HepG2 (cell line): ENCODE results near the gene FBXO33. TPM values are rescaled to one million over a fixed set of nuclear protein-coding genes. Genes with fewer than 3 reads are reported as not detected.

ENCODE experiments used
- ASH2L ChIP-seq: fragments of 300-600, 200-600 bp; sonication (generic); IDR thresholded peaks from 2 replicates; pipeline ENCODE4 v1.7.0; 2017; ENCODE audit warnings: low read depth, mild to moderate bottlenecking, moderate library complexity, mixed read lengths, low read length; ENCODE audit not compliant: insufficient read length
- ATRX ChIP-seq: sonication (generic); formaldehyde crosslinking; IDR thresholded peaks from 2 replicates; pipeline ENCODE4 v1.4.0; 2020; ENCODE audit warnings: missing genetic modification reagents, borderline replicate concordance
- BHLHE40 ChIP-seq: IDR thresholded peaks from 2 replicates; pipeline ENCODE4 v1.6.1; 2011; ENCODE audit warnings: low read length, improper control_type of control experiment
- ZFY ChIP-seq: sonication (generic); formaldehyde crosslinking; IDR thresholded peaks from 2 replicates; pipeline ENCODE4 v1.4.0; 2020; ENCODE audit warnings: missing genetic modification reagents
- ZNF331 ChIP-seq: sonication (generic); formaldehyde crosslinking; IDR thresholded peaks from 2 replicates; pipeline ENCODE4 v1.4.0; 2020; ENCODE audit warnings: missing genetic modification reagents
- polyA plus RNA-seq, 8 experiments: library from polyadenylated mRNA; depleted of rRNA in 3 of 8; stranded (reverse) in 7 of 8; unstranded in 1 of 8; fragments of >200 nt; fragmentation: Illumina TruSeq in 4 of 8; extraction: Trizol in 4 of 8; gene quantifications; 2 replicates each; pipeline versions ENCODE4 v1.2.1 to v1.2.3, GENCODE V29; 2011 to 2016; ENCODE audit warnings: low read depth in 4 of 8, missing spikeins in 1 of 8, mixed read lengths in 1 of 8; ENCODE audit not compliant: insufficient read depth in 1 of 8
- total RNA-seq, 5 experiments: library from RNA; depleted of rRNA; stranded (reverse); fragments of >200 nt; fragmentation: Illumina TruSeq; extraction: Trizol; gene quantifications; 2 replicates each; pipeline ENCODE4 v1.2.3, GENCODE V29; 2016; ENCODE audit warnings: low read depth in 1 of 5
- TF ChIP-seq, protein P1 (sequence below): sonication (generic); formaldehyde crosslinking; IDR thresholded peaks from one replicate; pipeline ENCODE4 v1.5.1; 2020; ENCODE audit warnings: mild to moderate bottlenecking, missing genetic modification reagents; ENCODE audit errors: not compliant biosample characterization
- TF ChIP-seq, protein P2 (sequence below): sonication (generic); formaldehyde crosslinking; conservative IDR thresholded peaks from 2 replicates; pipeline ENCODE4 v1.4.0; 2020; ENCODE audit warnings: mild to moderate bottlenecking, missing genetic modification reagents, moderate library complexity
- TF ChIP-seq, protein P3 (sequence below): sonication (generic); formaldehyde crosslinking; IDR thresholded peaks from 2 replicates; pipeline ENCODE4 v1.5.1; 2020; ENCODE audit warnings: missing genetic modification reagents, mild to moderate bottlenecking, borderline replicate concordance
- TF ChIP-seq, protein P4 (sequence below): sonication (generic); formaldehyde crosslinking; conservative IDR thresholded peaks from 2 replicates; pipeline ENCODE4 v1.4.0; 2020; ENCODE audit warnings: missing genetic modification reagents

Gene FBXO33
- total and polyA plus RNA-seq, 2 of the 13 experiments (the other 11 are each of a cell fraction or from before 2014, with no cell fraction given): 15.5 to 16.9 TPM

DNA sequence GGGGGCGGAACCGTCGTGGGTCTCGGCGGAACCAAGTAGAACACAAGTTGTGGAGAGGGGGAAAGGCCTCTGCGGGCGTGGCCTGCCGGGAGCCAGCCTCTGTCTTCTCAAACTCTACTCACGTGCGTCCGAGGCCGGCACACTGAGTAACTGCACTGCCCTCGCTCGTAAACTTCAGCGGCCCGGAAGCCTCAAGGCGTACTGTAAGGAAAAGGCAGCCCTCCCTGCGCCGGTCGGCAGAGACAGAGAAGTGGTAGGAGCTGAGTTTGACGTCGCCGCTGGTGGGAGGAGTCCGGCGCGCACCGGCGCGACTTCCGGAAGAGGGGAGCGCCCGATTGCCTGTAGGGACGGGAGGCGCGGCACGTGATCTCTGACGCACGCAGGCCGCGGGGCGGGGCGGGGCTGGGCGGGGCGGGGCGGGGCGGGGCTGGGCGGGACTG lies at the start of gene FBXO33 (continued):
- TF ChIP-seq, protein P1, sequence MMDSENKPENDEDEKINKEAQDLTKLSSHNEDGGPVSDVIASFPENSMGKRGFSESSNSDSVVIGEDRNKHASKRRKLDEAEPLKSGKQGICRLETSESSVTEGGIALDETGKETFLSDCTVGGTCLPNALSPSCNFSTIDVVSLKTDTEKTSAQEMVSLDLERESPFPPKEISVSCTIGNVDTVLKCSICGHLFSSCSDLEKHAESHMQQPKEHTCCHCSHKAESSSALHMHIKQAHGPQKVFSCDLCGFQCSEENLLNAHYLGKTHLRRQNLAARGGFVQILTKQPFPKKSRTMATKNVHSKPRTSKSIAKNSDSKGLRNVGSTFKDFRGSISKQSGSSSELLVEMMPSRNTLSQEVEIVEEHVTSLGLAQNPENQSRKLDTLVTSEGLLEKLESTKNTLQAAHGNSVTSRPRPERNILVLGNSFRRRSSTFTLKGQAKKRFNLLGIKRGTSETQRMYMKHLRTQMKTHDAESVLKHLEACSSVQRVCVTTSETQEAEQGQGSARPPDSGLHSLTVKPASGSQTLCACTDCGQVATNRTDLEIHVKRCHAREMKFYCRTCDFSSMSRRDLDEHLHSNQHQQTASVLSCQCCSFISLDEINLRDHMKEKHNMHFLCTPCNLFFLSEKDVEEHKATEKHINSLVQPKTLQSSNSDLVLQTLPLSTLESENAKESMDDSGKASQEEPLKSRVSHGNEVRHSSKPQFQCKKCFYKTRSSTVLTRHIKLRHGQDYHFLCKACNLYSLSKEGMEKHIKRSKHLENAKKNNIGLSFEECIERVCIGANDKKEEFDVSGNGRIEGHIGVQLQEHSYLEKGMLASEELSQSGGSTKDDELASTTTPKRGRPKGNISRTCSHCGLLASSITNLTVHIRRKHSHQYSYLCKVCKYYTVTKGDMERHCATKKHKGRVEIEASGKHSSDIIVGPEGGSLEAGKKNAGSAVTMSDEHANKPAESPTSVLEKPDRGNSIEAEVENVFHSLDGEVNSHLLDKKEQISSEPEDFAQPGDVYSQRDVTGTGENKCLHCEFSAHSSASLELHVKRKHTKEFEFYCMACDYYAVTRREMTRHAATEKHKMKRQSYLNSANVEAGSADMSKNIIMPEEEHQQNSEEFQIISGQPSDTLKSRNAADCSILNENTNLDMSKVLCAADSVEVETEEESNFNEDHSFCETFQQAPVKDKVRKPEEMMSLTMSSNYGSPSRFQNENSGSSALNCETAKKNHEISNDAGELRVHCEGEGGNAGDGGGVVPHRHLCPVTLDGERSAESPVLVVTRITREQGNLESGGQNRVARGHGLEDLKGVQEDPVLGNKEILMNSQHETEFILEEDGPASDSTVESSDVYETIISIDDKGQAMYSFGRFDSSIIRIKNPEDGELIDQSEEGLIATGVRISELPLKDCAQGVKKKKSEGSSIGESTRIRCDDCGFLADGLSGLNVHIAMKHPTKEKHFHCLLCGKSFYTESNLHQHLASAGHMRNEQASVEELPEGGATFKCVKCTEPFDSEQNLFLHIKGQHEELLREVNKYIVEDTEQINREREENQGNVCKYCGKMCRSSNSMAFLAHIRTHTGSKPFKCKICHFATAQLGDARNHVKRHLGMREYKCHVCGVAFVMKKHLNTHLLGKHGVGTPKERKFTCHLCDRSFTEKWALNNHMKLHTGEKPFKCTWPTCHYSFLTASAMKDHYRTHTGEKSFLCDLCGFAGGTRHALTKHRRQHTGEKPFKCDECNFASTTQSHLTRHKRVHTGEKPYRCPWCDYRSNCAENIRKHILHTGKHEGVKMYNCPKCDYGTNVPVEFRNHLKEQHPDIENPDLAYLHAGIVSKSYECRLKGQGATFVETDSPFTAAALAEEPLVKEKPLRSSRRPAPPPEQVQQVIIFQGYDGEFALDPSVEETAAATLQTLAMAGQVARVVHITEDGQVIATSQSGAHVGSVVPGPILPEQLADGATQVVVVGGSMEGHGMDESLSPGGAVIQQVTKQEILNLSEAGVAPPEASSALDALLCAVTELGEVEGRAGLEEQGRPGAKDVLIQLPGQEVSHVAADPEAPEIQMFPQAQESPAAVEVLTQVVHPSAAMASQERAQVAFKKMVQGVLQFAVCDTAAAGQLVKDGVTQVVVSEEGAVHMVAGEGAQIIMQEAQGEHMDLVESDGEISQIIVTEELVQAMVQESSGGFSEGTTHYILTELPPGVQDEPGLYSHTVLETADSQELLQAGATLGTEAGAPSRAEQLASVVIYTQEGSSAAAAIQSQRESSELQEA (CRISPR knock-in tag): peak; percentile 55
- 0 out of 2 replicates have a peak, but pooled peaks have one; percentile 34 for TF ChIP-seq ZFY (CRISPR knock-in tag)
- TF ChIP-seq, protein P2, sequence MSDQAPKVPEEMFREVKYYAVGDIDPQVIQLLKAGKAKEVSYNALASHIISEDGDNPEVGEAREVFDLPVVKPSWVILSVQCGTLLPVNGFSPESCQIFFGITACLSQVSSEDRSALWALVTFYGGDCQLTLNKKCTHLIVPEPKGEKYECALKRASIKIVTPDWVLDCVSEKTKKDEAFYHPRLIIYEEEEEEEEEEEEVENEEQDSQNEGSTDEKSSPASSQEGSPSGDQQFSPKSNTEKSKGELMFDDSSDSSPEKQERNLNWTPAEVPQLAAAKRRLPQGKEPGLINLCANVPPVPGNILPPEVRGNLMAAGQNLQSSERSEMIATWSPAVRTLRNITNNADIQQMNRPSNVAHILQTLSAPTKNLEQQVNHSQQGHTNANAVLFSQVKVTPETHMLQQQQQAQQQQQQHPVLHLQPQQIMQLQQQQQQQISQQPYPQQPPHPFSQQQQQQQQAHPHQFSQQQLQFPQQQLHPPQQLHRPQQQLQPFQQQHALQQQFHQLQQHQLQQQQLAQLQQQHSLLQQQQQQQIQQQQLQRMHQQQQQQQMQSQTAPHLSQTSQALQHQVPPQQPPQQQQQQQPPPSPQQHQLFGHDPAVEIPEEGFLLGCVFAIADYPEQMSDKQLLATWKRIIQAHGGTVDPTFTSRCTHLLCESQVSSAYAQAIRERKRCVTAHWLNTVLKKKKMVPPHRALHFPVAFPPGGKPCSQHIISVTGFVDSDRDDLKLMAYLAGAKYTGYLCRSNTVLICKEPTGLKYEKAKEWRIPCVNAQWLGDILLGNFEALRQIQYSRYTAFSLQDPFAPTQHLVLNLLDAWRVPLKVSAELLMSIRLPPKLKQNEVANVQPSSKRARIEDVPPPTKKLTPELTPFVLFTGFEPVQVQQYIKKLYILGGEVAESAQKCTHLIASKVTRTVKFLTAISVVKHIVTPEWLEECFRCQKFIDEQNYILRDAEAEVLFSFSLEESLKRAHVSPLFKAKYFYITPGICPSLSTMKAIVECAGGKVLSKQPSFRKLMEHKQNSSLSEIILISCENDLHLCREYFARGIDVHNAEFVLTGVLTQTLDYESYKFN (CRISPR knock-in tag): no peak; the same call in 1 of the 2 replicates
- TF ChIP-seq, protein P3, sequence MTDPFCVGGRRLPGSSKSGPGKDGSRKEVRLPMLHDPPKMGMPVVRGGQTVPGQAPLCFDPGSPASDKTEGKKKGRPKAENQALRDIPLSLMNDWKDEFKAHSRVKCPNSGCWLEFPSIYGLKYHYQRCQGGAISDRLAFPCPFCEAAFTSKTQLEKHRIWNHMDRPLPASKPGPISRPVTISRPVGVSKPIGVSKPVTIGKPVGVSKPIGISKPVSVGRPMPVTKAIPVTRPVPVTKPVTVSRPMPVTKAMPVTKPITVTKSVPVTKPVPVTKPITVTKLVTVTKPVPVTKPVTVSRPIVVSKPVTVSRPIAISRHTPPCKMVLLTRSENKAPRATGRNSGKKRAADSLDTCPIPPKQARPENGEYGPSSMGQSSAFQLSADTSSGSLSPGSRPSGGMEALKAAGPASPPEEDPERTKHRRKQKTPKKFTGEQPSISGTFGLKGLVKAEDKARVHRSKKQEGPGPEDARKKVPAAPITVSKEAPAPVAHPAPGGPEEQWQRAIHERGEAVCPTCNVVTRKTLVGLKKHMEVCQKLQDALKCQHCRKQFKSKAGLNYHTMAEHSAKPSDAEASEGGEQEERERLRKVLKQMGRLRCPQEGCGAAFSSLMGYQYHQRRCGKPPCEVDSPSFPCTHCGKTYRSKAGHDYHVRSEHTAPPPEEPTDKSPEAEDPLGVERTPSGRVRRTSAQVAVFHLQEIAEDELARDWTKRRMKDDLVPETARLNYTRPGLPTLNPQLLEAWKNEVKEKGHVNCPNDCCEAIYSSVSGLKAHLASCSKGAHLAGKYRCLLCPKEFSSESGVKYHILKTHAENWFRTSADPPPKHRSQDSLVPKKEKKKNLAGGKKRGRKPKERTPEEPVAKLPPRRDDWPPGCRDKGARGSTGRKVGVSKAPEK: 0 out of 2 replicates have a peak, but pooled peaks have one; percentile 5
- peak; percentile 99 for TF ChIP-seq ASH2L
- TF ChIP-seq, protein P4, sequence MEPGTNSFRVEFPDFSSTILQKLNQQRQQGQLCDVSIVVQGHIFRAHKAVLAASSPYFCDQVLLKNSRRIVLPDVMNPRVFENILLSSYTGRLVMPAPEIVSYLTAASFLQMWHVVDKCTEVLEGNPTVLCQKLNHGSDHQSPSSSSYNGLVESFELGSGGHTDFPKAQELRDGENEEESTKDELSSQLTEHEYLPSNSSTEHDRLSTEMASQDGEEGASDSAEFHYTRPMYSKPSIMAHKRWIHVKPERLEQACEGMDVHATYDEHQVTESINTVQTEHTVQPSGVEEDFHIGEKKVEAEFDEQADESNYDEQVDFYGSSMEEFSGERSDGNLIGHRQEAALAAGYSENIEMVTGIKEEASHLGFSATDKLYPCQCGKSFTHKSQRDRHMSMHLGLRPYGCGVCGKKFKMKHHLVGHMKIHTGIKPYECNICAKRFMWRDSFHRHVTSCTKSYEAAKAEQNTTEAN: no peak; the same call in 1 of the 2 replicates
- 0 out of 2 replicates have a peak, but pooled peaks have one; percentile 55 for TF ChIP-seq ATRX
- peak; percentile 64 for TF ChIP-seq ZNF331 (CRISPR knock-in tag)
- TF ChIP-seq BHLHE40: peak; percentile 98
